ENCODE results near the gene TEKTIP1. TPM values are rescaled to one million over a fixed set of nuclear protein-coding genes. Genes with fewer than 3 reads are reported as not detected.
"Not testable (repeated sequence)": the region's sequence is repeated elsewhere in the genome, so short reads cannot be mapped to it uniquely, and the experiment has no call there.

TEKTIP1 gene
- total and polyA plus RNA-seq, 2 experiments from 2014 or later, result 1.5 TPM; not detected in 1

GRCh38 chr19:3557461-3558248 is 18.7 kb downstream of the TEKTIP1 start, which contains the start of gene MFSD12:
TSS of gene MFSD12 (minus strand) at chr19:3557586. CDS start at chr19:3557403, 183 bp downstream.
- peak within 1 kb of the TSS; percentile 93 for H2AFZ ChIP-seq
- H3K79me2 ChIP-seq, result peaks cover 14% of the 10 kb centered on the region
- no peaks in the 10 kb centered on the region for H3K36me3 ChIP-seq (replicated peaks; ENCODE audit: insufficient read depth, low read depth)
- no peaks in the 10 kb centered on the region for H3K9me3 ChIP-seq (ENCODE audit: low read depth)
- peak within 1 kb of the TSS; percentile 48 for H3K27ac ChIP-seq
- peak within 1 kb of the TSS; percentile 88 for H3K4me3 ChIP-seq
- peaks cover 5% of the 10 kb centered on the region for H4K20me1 ChIP-seq (ENCODE audit: insufficient read depth, poor library complexity, severe bottlenecking)
- DNase-seq (ENCODE audit: low spot score), result peak; percentile 98
- H3K4me2 ChIP-seq, result peak within 1 kb of the TSS; percentile 97
- no peaks in the 10 kb centered on the region for H3K27me3 ChIP-seq
- H3K4me1 ChIP-seq (ENCODE audit: insufficient read depth), result peaks cover 19% of the 10 kb centered on the region
- no peaks in the 10 kb centered on the region for H3K9me2 ChIP-seq (replicated peaks; ENCODE audit: insufficient read depth)
- under 1% methylated on average over 56 of the region's 81 CpGs for WGBS (ENCODE audit: low lambda C conversion rate, missing lambda C conversion rate)
- no peak for TF ChIP-seq CTCF (IDR thresholded peaks at IDR 0.05; ENCODE audit: poor library complexity)
- no peak for TF ChIP-seq EZH2 (IDR thresholded peaks at IDR 0.05; ENCODE audit: borderline replicate concordance)
- no peak for TF ChIP-seq EZH2phosphoT487 (IDR thresholded peaks at IDR 0.05; ENCODE audit: low read depth, severe bottlenecking, unreplicated experiment)

- Histone ChIP-seq H3K9me2 (replicated peaks; ENCODE audit: insufficient read depth) (no peaks in the 10 kb centered on the region), H3K4me1 (ENCODE audit: insufficient read depth) (no peaks in the 10 kb centered on the region), H3K9me3 (ENCODE audit: low read depth) (no peaks in the 10 kb centered on the region), H3K4me2 (no peak overlapping the region), H3K27ac (no peak overlapping the region), H3K36me3 (replicated peaks; ENCODE audit: insufficient read depth, low read depth) (no peaks in the 10 kb centered on the region), H3K27me3 (no peaks in the 10 kb centered on the region), H4K20me1 (ENCODE audit: insufficient read depth, poor library complexity, severe bottlenecking) (no peaks in the 10 kb centered on the region), H3K79me2 (no peaks in the 10 kb centered on the region), H2AFZ (no peak overlapping the region), H3K4me3 (no peak overlapping the region)
- DNase-seq (ENCODE audit: low spot score), result no peak
- TF ChIP-seq CTCF (IDR thresholded peaks at IDR 0.05; ENCODE audit: poor library complexity) (no peak), EZH2 (IDR thresholded peaks at IDR 0.05; ENCODE audit: borderline replicate concordance) (no peak), EZH2phosphoT487 (IDR thresholded peaks at IDR 0.05; ENCODE audit: low read depth, severe bottlenecking, unreplicated experiment) (no peak)
- 89% methylated on average over 16 of the region's 17 CpGs for WGBS (ENCODE audit: low lambda C conversion rate, missing lambda C conversion rate)
Measured at GRCh38 chr19:3563709-3564524, 24.9 kb downstream of the TEKTIP1 start.

DNA sequence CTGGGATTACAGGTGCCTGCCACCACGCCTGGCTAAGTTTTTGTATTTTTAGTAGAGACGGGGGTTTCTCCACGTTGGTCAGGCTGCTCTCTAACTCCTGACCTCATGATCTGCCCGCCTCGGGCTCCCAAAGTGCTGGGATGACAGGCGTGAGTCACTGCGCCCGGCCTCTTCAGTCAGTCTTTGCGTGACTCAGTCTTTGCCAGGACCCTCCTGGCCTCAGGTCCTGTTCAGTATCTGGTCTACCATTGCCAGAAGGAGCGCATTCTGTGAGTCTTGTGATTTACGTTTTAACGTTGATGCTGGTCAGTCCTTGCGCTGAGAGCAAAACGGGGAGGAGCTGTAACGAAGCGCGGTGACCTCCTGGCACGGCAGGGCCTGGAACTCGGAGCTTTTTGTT is 26.2 kb downstream of the TEKTIP1 start:
- 88% methylated on average over 19 of the region's 19 CpGs for WGBS (ENCODE audit: low lambda C conversion rate, missing lambda C conversion rate)
- Histone ChIP-seq H3K27me3 (no peaks in the 10 kb centered on the region), H4K20me1 (ENCODE audit: insufficient read depth, poor library complexity, severe bottlenecking) (no peaks in the 10 kb centered on the region), H3K27ac (no peak overlapping the region), H2AFZ (no peak overlapping the region), H3K79me2 (no peaks in the 10 kb centered on the region), H3K4me3 (no peak overlapping the region), H3K4me1 (ENCODE audit: insufficient read depth) (no peaks in the 10 kb centered on the region), H3K4me2 (no peak overlapping the region), H3K9me2 (replicated peaks; ENCODE audit: insufficient read depth) (no peaks in the 10 kb centered on the region), H3K36me3 (replicated peaks; ENCODE audit: insufficient read depth, low read depth) (no peaks in the 10 kb centered on the region), H3K9me3 (ENCODE audit: low read depth) (no peaks in the 10 kb centered on the region)
- TF ChIP-seq EZH2 (IDR thresholded peaks at IDR 0.05; ENCODE audit: borderline replicate concordance), result no peak
- no peak for TF ChIP-seq CTCF (IDR thresholded peaks at IDR 0.05; ENCODE audit: poor library complexity)
- no peak for TF ChIP-seq EZH2phosphoT487 (IDR thresholded peaks at IDR 0.05; ENCODE audit: low read depth, severe bottlenecking, unreplicated experiment)
- DNase-seq (ENCODE audit: low spot score), result peak; percentile 19

- not testable (repeated sequence) for H3K36me3 ChIP-seq (replicated peaks; ENCODE audit: insufficient read depth, low read depth); DNase-seq (ENCODE audit: low spot score); H3K4me3 ChIP-seq; H3K79me2 ChIP-seq; H3K4me1 ChIP-seq (ENCODE audit: insufficient read depth); H3K27me3 ChIP-seq; H3K27ac ChIP-seq; H2AFZ ChIP-seq; H3K9me2 ChIP-seq (replicated peaks; ENCODE audit: insufficient read depth); H4K20me1 ChIP-seq (ENCODE audit: insufficient read depth, poor library complexity, severe bottlenecking); H3K9me3 ChIP-seq (ENCODE audit: low read depth); H3K4me2 ChIP-seq
- 88% methylated on average over 11 of the region's 11 CpGs for WGBS (ENCODE audit: low lambda C conversion rate, missing lambda C conversion rate)
Measured at GRCh38 chr19:3570042-3570441, 31.1 kb downstream of the TEKTIP1 start.
